Esophagus squamous epithelium (tissue), 5 donors: ENCODE results near the gene LGALS13. TPM values are rescaled to one million over a fixed set of nuclear protein-coding genes. Genes with fewer than 3 reads are reported as not detected.

Experiments used
- DNase-seq: peaks from one replicate; lab custom pipeline; 2025; lab: John Stamatoyannopoulos, UW
- H3K27ac ChIP-seq, 4 donors: fragments of 200-600 bp; sonication (generic); one replicate each; pipeline ENCODE4 v1.5.1; 2016 to 2019; ENCODE audit warnings: mild to moderate bottlenecking in 1 of 4
- H3K27me3 ChIP-seq, 4 donors: fragments of 200-600 bp; sonication (generic); 1 replicate in 3 of 4; 2 replicates in 1 of 4; pipeline versions ENCODE4 v1.5.1 to v1.6.0; 2017 to 2021; ENCODE audit warnings: antibody characterized with exemption in 1 of 4
- H3K36me3 ChIP-seq, 3 donors: fragments of 200-600 bp; sonication (generic); one replicate each; pipeline ENCODE4 v1.5.1; 2016 to 2019
- H3K4me1 ChIP-seq, 3 donors: fragments of 200-600 bp; sonication (generic); one replicate each; pipeline ENCODE4 v1.5.1; 2017 to 2019
- H3K4me3 ChIP-seq, 4 donors: fragments of 200-600 bp; sonication (generic); 1 replicate in 3 of 4; 2 replicates in 1 of 4; pipeline ENCODE4 v1.5.1; 2016 to 2019; ENCODE audit warnings: mild to moderate bottlenecking in 2 of 4, moderate library complexity in 1 of 4
- H3K9me3 ChIP-seq, 3 donors: fragments of 200-600 bp; sonication (generic); one replicate each; pipeline ENCODE4 v1.5.1; 2016 to 2019
- POLR2A ChIP-seq, 4 donors: fragments of 450-650 bp; IDR thresholded peaks; one replicate each; pipeline ENCODE4 v1.6.1; 2017; ENCODE audit warnings: antibody characterized with exemption in 4 of 4, mild to moderate bottlenecking in 4 of 4, moderate library complexity in 3 of 4
- WGBS, 2 donors: methylation state at CpG; one replicate each; pipeline ENCODE4 v1.1.5; 2018; 5-methylcytosine and 5-hydroxymethylcytosine counted together
- intact Hi-C: fragments of 100-400 bp; cut with DNase I; formaldehyde crosslinking; loops from one replicate; pipeline ENCODE4 v1.15.0; 2022
- total RNA-seq, 4 donors: library from RNA; depleted of rRNA; stranded (reverse); fragments of >200 nt; gene quantifications; one replicate each; pipeline ENCODE4 v1.1.0, GENCODE V29; 2016
- TF ChIP-seq, protein P1 (sequence below), 6 experiments: fragments of 450-650 bp in 4 of 6; fragments of 200-600 bp in 2 of 6; sonication (generic) in 2 of 6; IDR thresholded peaks; one replicate each; pipeline ENCODE4 v1.5.1; 2016 to 2019; ENCODE audit warnings: antibody characterized with exemption in 6 of 6, mild to moderate bottlenecking in 4 of 6, moderate library complexity in 4 of 6
- donor health status: DM: yes; HTN: yes; CAD: no.

The LGALS13 gene
- total RNA-seq, 4 donors from 2014 or later: not detected

DNA sequence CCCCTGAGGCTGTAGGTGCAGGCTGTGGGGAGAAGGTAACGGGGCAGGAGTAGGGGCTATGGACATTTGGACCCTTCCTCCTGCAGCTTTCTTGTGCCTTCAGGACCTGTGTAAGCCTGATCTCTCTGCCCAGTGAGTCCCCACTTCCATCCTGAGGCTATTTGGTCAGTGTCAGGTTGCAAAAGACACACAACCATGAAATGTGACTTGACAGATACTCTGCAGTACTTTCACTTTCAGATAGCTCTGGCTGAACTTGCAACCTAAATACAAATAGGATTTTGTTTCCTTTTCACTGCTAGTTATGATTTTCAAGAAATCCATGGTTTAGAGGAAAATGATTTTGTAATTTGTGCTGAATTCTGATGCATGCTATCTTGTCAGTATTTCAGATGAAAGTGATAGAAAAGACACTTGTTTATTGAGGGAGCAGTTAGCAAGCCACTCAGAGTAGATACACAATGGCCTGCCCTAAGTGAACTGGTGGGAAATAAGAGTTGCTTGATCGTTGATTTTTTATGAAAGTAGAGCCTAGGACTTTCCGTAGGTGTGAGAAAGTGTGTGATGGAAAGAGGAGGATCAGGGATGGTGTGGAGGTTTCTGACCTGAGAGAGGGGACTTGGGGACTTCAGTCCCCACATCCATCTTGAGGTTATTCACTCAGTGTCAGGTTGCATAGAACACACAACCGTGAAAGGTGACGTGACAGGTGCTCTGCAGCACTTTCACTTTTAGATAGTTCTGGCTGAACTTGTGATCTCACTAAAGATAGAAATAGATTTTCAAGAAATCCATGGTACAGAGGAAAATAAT lies 44.3 kb upstream of the LGALS13 start:
- Histone ChIP-seq H3K4me1 (peaks cover 0 to 8% (median 0%) of the 10 kb centered on the region in 3 donors), H3K9me3 (no peaks in the 10 kb centered on the region), H3K27me3 (peaks cover 0 to 9% (median 0%) of the 10 kb centered on the region in 4 donors), H3K27ac (no peak overlapping the region), H3K36me3 (no peaks in the 10 kb centered on the region), H3K4me3 (no peak overlapping the region)
- TF ChIP-seq POLR2A (IDR thresholded peaks at IDR 0.05): no peak
- TF ChIP-seq, protein P1, sequence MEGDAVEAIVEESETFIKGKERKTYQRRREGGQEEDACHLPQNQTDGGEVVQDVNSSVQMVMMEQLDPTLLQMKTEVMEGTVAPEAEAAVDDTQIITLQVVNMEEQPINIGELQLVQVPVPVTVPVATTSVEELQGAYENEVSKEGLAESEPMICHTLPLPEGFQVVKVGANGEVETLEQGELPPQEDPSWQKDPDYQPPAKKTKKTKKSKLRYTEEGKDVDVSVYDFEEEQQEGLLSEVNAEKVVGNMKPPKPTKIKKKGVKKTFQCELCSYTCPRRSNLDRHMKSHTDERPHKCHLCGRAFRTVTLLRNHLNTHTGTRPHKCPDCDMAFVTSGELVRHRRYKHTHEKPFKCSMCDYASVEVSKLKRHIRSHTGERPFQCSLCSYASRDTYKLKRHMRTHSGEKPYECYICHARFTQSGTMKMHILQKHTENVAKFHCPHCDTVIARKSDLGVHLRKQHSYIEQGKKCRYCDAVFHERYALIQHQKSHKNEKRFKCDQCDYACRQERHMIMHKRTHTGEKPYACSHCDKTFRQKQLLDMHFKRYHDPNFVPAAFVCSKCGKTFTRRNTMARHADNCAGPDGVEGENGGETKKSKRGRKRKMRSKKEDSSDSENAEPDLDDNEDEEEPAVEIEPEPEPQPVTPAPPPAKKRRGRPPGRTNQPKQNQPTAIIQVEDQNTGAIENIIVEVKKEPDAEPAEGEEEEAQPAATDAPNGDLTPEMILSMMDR (IDR thresholded peaks at IDR 0.05): no peak
- no peak for DNase-seq
- intact Hi-C loops: no loop called here
- 33 to 45% methylated on average over 5 of the region's 5 CpGs for WGBS, 2 donors

DNA sequence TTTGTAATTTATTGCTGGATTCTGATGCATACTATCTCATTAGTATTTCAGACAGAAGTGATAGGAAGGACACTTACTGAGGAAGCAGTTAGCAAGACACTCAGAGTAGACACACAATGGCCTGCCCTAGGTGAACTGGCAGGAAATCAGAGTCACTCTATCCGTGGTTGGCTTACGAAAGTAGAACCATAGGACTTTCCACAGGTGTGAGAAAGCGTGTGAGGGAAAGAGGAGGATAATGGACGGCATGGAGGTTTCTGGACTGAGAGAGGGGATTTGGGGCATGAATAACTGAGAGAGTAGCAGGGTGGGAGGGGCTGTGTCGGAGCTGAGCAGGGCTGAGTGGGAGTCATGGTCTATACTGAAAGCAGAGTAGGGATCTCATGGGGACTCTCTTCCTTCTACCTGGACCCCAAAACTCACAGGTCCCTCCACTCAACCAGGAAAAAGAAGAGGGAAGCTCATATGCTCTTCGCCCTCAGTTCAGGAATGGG lies 43.7 kb upstream of the LGALS13 start:
- WGBS, 2 donors: 57 to 70% methylated on average over 6 of the region's 6 CpGs
- Histone ChIP-seq H3K36me3 (no peaks in the 10 kb centered on the region), H3K9me3 (no peaks in the 10 kb centered on the region), H3K27ac (no peak overlapping the region), H3K4me1 (peaks cover 0 to 9% (median 0%) of the 10 kb centered on the region in 3 donors), H3K4me3 (no peak overlapping the region), H3K27me3 (peaks cover 0 to 4% (median 0%) of the 10 kb centered on the region in 4 donors)
- intact Hi-C loops: no loop called here
- TF ChIP-seq, protein P1 (IDR thresholded peaks at IDR 0.05): no peak
- no peak for TF ChIP-seq POLR2A (IDR thresholded peaks at IDR 0.05)
- DNase-seq: no peak

GRCh38 chr19:39563408-39563807 lies 38.9 kb upstream of the LGALS13 start:
- peaks cover 0 to 6% (median 0%) of the 10 kb centered on the region in 3 donors for H3K4me1 ChIP-seq
- no peak overlapping the region for H3K4me3 ChIP-seq
- H3K27me3 ChIP-seq: peaks cover 0 to 29% (median 0%) of the 10 kb centered on the region in 4 donors
- H3K36me3 ChIP-seq: no peaks in the 10 kb centered on the region
- no peak for DNase-seq
- WGBS, 2 donors: 37 to 50% methylated on average over 1 to 2 of the region's 2 CpGs
- intact Hi-C loops: no loop called here
- H3K9me3 ChIP-seq: no peaks in the 10 kb centered on the region
- H3K27ac ChIP-seq: no peak overlapping the region
- TF ChIP-seq POLR2A (IDR thresholded peaks at IDR 0.05): no peak
- TF ChIP-seq, protein P1 (IDR thresholded peaks at IDR 0.05): no peak

DNA sequence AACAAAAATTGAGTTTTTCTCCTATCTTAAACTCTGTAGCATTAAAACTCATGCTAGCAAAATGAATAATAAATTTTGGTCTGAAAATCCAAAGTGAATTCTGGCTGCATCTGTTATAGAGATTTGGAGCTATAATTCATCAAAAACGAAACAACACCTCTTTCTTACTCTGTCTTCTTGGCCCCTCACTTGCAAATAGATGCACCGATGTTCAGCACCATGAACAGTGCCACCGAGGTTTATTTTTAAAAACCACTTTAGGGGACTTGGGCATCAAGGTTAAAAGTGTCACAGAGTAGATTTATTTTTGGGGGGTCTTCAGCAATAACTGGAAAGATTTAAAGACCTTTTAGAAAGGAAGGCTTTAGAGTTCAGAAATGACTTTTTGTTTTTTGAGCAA lies 36.3 kb upstream of the LGALS13 start:
- WGBS, 2 donors: 42 to 49% methylated on average over 3 of the region's 3 CpGs
- H3K9me3 ChIP-seq: no peaks in the 10 kb centered on the region
- H3K4me1 ChIP-seq: peaks cover 0 to 5% (median 0%) of the 10 kb centered on the region in 3 donors
- peaks cover 0 to 48% (median 0%) of the 10 kb centered on the region in 4 donors for H3K27me3 ChIP-seq
- intact Hi-C loops: no loop called here
- H3K27ac ChIP-seq: no peak overlapping the region
- no peak overlapping the region for H3K4me3 ChIP-seq
- TF ChIP-seq, protein P1 (IDR thresholded peaks at IDR 0.05): no peak
- TF ChIP-seq POLR2A (IDR thresholded peaks at IDR 0.05): no peak
- no peak for DNase-seq
- H3K36me3 ChIP-seq: no peaks in the 10 kb centered on the region

DNA sequence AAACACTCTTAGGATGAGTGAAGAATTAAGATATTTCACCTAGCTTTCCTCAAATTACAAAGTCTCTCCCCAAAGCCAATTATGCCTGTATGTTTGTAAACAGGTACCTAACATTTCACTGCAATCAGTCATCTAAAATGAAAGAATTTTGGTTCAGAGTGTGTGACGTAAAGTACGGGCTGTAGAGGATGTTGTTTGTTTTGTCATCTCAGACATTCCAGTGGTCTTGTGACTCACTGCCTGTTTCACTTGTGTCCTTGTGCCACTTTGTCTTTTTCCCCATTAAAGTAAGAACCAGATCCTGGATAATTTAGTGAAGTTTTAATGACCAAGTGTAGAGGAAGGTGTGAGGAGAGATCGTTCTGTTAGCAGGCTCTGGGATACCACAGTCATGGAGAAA lies 33.7 kb upstream of the LGALS13 start:
- intact Hi-C loops: no loop called here
- no peaks in the 10 kb centered on the region for H3K36me3 ChIP-seq
- H3K27me3 ChIP-seq: peaks cover 0 to 45% (median 0%) of the 10 kb centered on the region in 4 donors
- H3K4me3 ChIP-seq: no peak overlapping the region
- H3K4me1 ChIP-seq: peaks cover 0 to 4% (median 0%) of the 10 kb centered on the region in 3 donors
- no peaks in the 10 kb centered on the region for H3K9me3 ChIP-seq
- WGBS, 2 donors: 48 to 72% methylated on average over 3 of the region's 3 CpGs
- no peak for DNase-seq
- H3K27ac ChIP-seq: no peak overlapping the region
- TF ChIP-seq, protein P1 (IDR thresholded peaks at IDR 0.05): no peak
- no peak for TF ChIP-seq POLR2A (IDR thresholded peaks at IDR 0.05)
